Measurements from ENCODE around the gene VAMP5. TPM values are rescaled to one million over a fixed set of nuclear protein-coding genes. Genes with fewer than 3 reads are reported as not detected.
A peak's percentile ranks its signal among the peaks of the same experiment; 100 is the strongest.
"Not testable (repeated sequence)": the region's sequence is repeated elsewhere in the genome, so short reads cannot be mapped to it uniquely, and the experiment has no call there.

VAMP5 gene
- total RNA-seq, 1 donor from 2014 or later, result 8.8 TPM

GRCh38 chr2:85601771-85602475 is 17.7 kb downstream of the VAMP5 start:
- POLR2A ChIA-PET, result interaction anchor here (0.5 to 3.5 kb wide), 7 partner anchors 10 to 656 kb away, joined by 4 to 28 read pairs (median 15); partner anchors contain the start of genes C2orf68, GGCX, MAT2A and SH2D6

GRCh38 chr2:85602476-85603234 is 18.4 kb downstream of the VAMP5 start, which contains the start of gene TMEM150A:
TMEM150A (minus strand) TSS chr2:85602698; CDS start chr2:85601948, 750 bp downstream.
- DNase-seq (peak; percentile 91), ATAC-seq (ENCODE audit: low read depth) (peak; percentile 97)
- ChIA-PET CTCF (interaction anchor here (0.6 to 1.2 kb wide), 3 partner anchors 15 to 183 kb away, joined by 3 to 7 read pairs (median 4); partner anchors contain the start of gene SH2D6), POLR2A (interaction anchor here (0.5 to 3.5 kb wide), 13 partner anchors 8 to 657 kb away, joined by 3 to 28 read pairs (median 7); partner anchors contain the start of genes C2orf68, GGCX, MAT2A and SH2D6)
- intact Hi-C loops (cut with micrococcal nuclease), result loop anchor here (1.0 to 2.0 kb wide), 8 partner anchors 10 to 248 kb away; partner anchors contain the start of genes C2orf68, ELMOD3, GGCX and MAT2A
- peaks cover 31% of the 10 kb centered on the region for H3K4me1 Mint-ChIP-seq
- H3K4me3 Mint-ChIP-seq, result peak within 1 kb of the TSS; percentile 90
- H3K9me3 Mint-ChIP-seq, result no peaks in the 10 kb centered on the region
- no peak for TF ChIP-seq CTCF (IDR thresholded peaks at IDR 0.05)
- H3K36me3 Mint-ChIP-seq (ENCODE audit: low read depth), result peaks cover 43% of the 10 kb centered on the region
- H3K27ac Mint-ChIP-seq, result peak within 1 kb of the TSS; percentile 84
- H3K27me3 Mint-ChIP-seq, result no peaks in the 10 kb centered on the region

More at GRCh38 chr2:85601771-85602475, 17.7 kb downstream of the VAMP5 start:
- peaks cover 43% of the 10 kb centered on the region for H3K36me3 Mint-ChIP-seq (ENCODE audit: low read depth)
- no peak for TF ChIP-seq CTCF (IDR thresholded peaks at IDR 0.05)
- intact Hi-C loops (cut with micrococcal nuclease), result loop anchor here (1.0 to 2.0 kb wide), 8 partner anchors 10 to 248 kb away; partner anchors contain the start of genes C2orf68, ELMOD3, GGCX and MAT2A
- H3K4me3 Mint-ChIP-seq, result peak overlapping the region; percentile 87
- H3K27ac Mint-ChIP-seq, result peak overlapping the region; percentile 84
- CTCF ChIA-PET, result interaction anchor here (0.6 to 1.2 kb wide), 3 partner anchors 70 to 182 kb away, joined by 3 to 7 read pairs (median 3); partner anchors contain the start of gene SH2D6
- DNase-seq (no peak), ATAC-seq (ENCODE audit: low read depth) (peak; percentile 27)
- no peaks in the 10 kb centered on the region for H3K9me3 Mint-ChIP-seq
- peaks cover 35% of the 10 kb centered on the region for H3K4me1 Mint-ChIP-seq
- no peaks in the 10 kb centered on the region for H3K27me3 Mint-ChIP-seq

GRCh38 chr2:85604133-85604444 is 19.9 kb downstream of the VAMP5 start:
- intact Hi-C loops (cut with micrococcal nuclease), result not testable (repeated sequence)

GRCh38 chr2:85604568-85605339 is 20.5 kb downstream of the VAMP5 start:
- intact Hi-C loops (cut with micrococcal nuclease), result no loop called here
- no peak overlapping the region for H3K27ac Mint-ChIP-seq
- ATAC-seq (ENCODE audit: low read depth), result no peak
- no peak for DNase-seq
- TF ChIP-seq CTCF (IDR thresholded peaks at IDR 0.05), result no peak
- POLR2A ChIA-PET, result interaction anchor here (0.8 to 4.2 kb wide), 5 partner anchors 9 to 66 kb away, joined by 3 to 22 read pairs (median 3); partner anchors contain the start of genes GGCX, MAT2A, RNF181 and USP39
- H3K4me3 Mint-ChIP-seq, result no peak overlapping the region
- no peaks in the 10 kb centered on the region for H3K27me3 Mint-ChIP-seq
- CTCF ChIA-PET, result no interaction called here
- peaks cover 40% of the 10 kb centered on the region for H3K4me1 Mint-ChIP-seq
- H3K9me3 Mint-ChIP-seq, result no peaks in the 10 kb centered on the region
- H3K36me3 Mint-ChIP-seq (ENCODE audit: low read depth), result peaks cover 42% of the 10 kb centered on the region

More at GRCh38 chr2:85604133-85604444, 19.9 kb downstream of the VAMP5 start:
- H3K9me3 Mint-ChIP-seq; ATAC-seq (ENCODE audit: low read depth); H3K27me3 Mint-ChIP-seq; DNase-seq; CTCF ChIA-PET: not testable (repeated sequence)
- Mint-ChIP-seq H3K4me1 (peaks cover 36% of the 10 kb centered on the region), H3K36me3 (ENCODE audit: low read depth) (peaks cover 43% of the 10 kb centered on the region), H3K4me3 (peak overlapping the region; percentile 90), H3K27ac (peak overlapping the region; percentile 18)
- POLR2A ChIA-PET, result interaction anchor here (0.7 to 4.2 kb wide), 5 partner anchors 8 to 196 kb away, joined by 4 to 23 read pairs (median 15); partner anchors contain the start of genes GGCX, RNF181, SH2D6 and USP39

Measured in activated B cell treated with CpG ODN at 0.5 μM for 24 hours (primary cell).